ENCODE results near the gene FBXW7. TPM values are rescaled to one million over a fixed set of nuclear protein-coding genes. Genes with fewer than 3 reads are reported as not detected.

Gene FBXW7
- total RNA-seq, 1 donor from 2014 or later, result 42.5 TPM

- DNase-seq (ENCODE audit: low read depth in 2 of 2), result no peak
Measured at GRCh38 chr4:152380185-152380584, 155.7 kb downstream of the FBXW7 start.

GRCh38 chr4:152374606-152375285, 161.1 kb downstream of the FBXW7 start:
- DNase-seq (ENCODE audit: low read depth in 2 of 2), result no peak

GRCh38 chr4:152374153-152374552, 161.7 kb downstream of the FBXW7 start:
- DNase-seq (ENCODE audit: low read depth in 2 of 2), result no peak

GRCh38 chr4:152372444-152372843, 163.4 kb downstream of the FBXW7 start:
- no peak for DNase-seq (ENCODE audit: low read depth in 2 of 2)

GRCh38 chr4:152369902-152370295, 166.0 kb downstream of the FBXW7 start:
- DNase-seq (ENCODE audit: low read depth in 2 of 2), result peak in 1 of 2 donors; percentile 16

GRCh38 chr4:152369203-152369901, 166.5 kb downstream of the FBXW7 start:
- DNase-seq (ENCODE audit: low read depth in 2 of 2), result no peak

- no peak for DNase-seq (ENCODE audit: low read depth in 2 of 2)
Measured at GRCh38 chr4:152368001-152368400, 167.9 kb downstream of the FBXW7 start.

- no peak for DNase-seq (ENCODE audit: low read depth in 2 of 2)
Measured at GRCh38 chr4:152364883-152365282, 171.0 kb downstream of the FBXW7 start.

GRCh38 chr4:152364383-152364782, 171.5 kb downstream of the FBXW7 start:
- no peak for DNase-seq (ENCODE audit: low read depth in 2 of 2)

- DNase-seq (ENCODE audit: low read depth in 2 of 2), result no peak
Measured at GRCh38 chr4:152363904-152364303, 172.0 kb downstream of the FBXW7 start.

- no peak for DNase-seq (ENCODE audit: low read depth in 2 of 2)
Measured at GRCh38 chr4:152363086-152363485, 172.8 kb downstream of the FBXW7 start.

- DNase-seq (ENCODE audit: low read depth in 2 of 2), result no peak
Measured at GRCh38 chr4:152360045-152360410, 175.9 kb downstream of the FBXW7 start.

GRCh38 chr4:152359208-152360044, 176.5 kb downstream of the FBXW7 start:
- no peak for DNase-seq (ENCODE audit: low read depth in 2 of 2)

GRCh38 chr4:152357206-152357605, 178.7 kb downstream of the FBXW7 start:
- DNase-seq (ENCODE audit: low read depth in 2 of 2), result no peak

GRCh38 chr4:152356428-152357034, 179.4 kb downstream of the FBXW7 start:
- no peak for DNase-seq (ENCODE audit: low read depth in 2 of 2)

GRCh38 chr4:152352622-152353116, 183.2 kb downstream of the FBXW7 start:
- DNase-seq (ENCODE audit: low read depth in 2 of 2), result peak; percentile 22 to 94

- DNase-seq (ENCODE audit: low read depth in 2 of 2), result no peak
Measured at GRCh38 chr4:152352215-152352614, 183.7 kb downstream of the FBXW7 start.

- DNase-seq (ENCODE audit: low read depth in 2 of 2), result no peak
Measured at GRCh38 chr4:152351080-152351479, 184.8 kb downstream of the FBXW7 start.

- DNase-seq (ENCODE audit: low read depth in 2 of 2), result peak; percentile 30 to 32
Measured at GRCh38 chr4:152348670-152349069, 187.2 kb downstream of the FBXW7 start.

GRCh38 chr4:152346979-152347378, 188.9 kb downstream of the FBXW7 start:
- DNase-seq (ENCODE audit: low read depth in 2 of 2), result no peak

GRCh38 chr4:152346526-152346925, 189.4 kb downstream of the FBXW7 start:
- DNase-seq (ENCODE audit: low read depth in 2 of 2), result no peak

GRCh38 chr4:152344001-152344400, 191.9 kb downstream of the FBXW7 start:
- no peak for DNase-seq (ENCODE audit: low read depth in 2 of 2)

All from dermis microvascular lymphatic vessel endothelial cell (primary cell).